Astrocyte of the hippocampus (primary cell): ENCODE data around the gene IGFBP6.
"Not testable (repeated sequence)": the region's sequence is repeated elsewhere in the genome, so short reads cannot be mapped to it uniquely, and the experiment has no call there.

Experiments
- DNase-seq: peaks from one replicate; pipeline ENCODE4 v3.0.0; 2011; ENCODE audit warnings: low read depth, low spot score

IGFBP6 gene

GRCh38 chr12:53070877-53071492 is 26.5 kb upstream of the IGFBP6 start:
- DNase-seq: peak; percentile 51

GRCh38 chr12:53071591-53072551 is 25.6 kb upstream of the IGFBP6 start:
- DNase-seq: peak; percentile 66

- DNase-seq: no peak
These were observed 23.6 kb upstream of the IGFBP6 start for GRCh38 chr12:53073881-53074280.

DNA sequence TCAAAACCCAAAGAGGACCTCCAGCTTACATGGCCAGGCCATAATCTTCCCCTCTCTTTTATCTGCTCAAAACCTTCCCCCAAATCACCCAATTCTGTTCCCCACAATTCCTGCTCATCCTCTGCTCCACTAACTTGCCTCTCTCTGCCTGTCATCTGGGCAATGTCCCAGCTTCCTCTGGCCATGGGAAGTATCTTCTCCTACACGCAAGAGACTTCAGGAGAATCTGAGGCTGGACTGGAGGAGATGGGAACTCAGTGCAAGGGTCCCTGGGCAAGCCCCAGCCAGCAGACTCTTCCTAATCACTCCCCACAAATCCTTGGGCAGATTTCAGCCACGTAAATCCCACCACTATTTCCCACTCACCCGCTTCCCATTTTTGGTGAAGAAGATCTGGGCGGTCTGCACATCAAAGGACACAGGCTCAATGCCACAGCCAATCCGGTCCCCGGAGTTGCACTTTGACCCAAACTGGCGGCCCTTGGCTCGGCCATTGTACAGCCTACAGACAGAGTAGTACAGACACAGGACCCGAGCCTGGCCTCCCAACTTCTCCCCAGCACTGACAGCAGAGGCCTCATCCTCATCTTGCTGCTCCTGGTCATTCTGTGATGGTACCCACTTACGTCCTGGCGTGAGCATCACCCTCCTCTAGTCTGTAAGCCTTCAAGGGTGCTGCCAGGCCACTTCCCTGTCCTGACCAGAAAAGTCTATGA is 23.0 kb upstream of the IGFBP6 start:
- no peak for DNase-seq

DNA sequence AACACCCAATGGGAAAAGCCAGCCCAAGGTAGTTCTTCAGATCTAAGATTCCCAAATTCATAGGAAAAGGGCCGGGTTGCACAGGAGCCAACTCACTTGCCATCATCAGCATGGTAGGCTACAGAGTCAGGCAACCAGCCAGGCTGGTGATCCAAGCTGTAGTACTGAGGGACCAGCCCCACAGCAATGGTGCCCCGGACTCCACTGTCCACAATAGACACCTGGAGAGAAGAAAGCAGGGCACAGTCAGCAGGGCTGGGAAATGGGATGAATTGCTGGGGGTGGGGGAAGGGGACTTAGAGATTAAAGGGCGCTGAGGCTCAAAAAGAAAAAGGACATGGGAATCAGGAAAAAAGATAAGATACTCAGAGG is 22.5 kb upstream of the IGFBP6 start:
- no peak for DNase-seq

GRCh38 chr12:53076461-53076860 is 21.0 kb upstream of the IGFBP6 start:
- DNase-seq: no peak

GRCh38 chr12:53077030-53077429 is 20.4 kb upstream of the IGFBP6 start:
- no peak for DNase-seq

GRCh38 chr12:53078425-53079225 is 18.8 kb upstream of the IGFBP6 start:
- no peak for DNase-seq

DNA sequence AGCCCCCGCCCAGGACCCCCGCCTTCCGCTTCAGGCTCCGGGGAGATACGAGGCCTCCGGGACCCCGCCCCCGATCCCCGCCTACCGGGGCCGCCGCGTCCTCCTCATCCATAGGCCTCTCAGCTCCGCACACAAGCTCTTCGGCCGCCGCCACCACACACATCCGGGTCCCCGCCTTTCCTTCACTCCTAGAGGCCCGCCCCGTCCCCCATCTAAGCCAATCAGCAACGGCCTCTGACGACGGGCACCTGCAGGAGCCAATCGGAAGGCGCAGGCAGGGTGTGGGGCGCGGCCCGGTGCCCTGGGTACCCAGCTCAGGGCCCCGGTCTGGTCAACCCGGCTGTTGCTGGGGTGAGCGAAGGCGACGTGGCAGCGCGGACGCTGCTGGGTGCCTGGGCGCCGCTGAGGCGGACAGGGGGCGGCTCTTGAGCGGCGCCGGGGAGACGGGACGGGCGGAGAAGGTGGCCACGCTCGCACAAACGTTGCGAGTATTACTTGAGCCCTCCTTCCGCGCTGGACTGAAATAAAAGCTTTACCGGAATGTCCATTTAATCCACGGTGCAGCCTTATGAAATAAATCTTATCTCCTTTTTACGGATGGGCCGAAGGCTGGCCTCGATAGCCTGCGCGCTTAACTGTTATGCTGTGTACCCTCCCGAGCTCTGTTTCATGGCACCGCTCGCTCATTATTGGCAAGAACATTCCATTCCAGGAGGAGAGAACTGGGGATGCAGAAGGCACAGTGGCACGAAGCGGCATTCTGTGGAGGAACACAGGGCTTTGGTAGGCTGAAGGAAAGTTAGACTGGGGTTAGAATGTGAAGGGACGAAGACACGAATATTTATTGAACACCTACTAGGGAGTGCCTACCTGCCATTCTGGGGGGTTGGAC is 18.0 kb upstream of the IGFBP6 start, which contains the start of gene SPRYD3:
Gene SPRYD3, minus strand, starts transcription at position 165 of the 892 bp plus-strand sequence. Its CDS starts 57 bp downstream, at position 108.
- peak; percentile 99 for DNase-seq

DNA sequence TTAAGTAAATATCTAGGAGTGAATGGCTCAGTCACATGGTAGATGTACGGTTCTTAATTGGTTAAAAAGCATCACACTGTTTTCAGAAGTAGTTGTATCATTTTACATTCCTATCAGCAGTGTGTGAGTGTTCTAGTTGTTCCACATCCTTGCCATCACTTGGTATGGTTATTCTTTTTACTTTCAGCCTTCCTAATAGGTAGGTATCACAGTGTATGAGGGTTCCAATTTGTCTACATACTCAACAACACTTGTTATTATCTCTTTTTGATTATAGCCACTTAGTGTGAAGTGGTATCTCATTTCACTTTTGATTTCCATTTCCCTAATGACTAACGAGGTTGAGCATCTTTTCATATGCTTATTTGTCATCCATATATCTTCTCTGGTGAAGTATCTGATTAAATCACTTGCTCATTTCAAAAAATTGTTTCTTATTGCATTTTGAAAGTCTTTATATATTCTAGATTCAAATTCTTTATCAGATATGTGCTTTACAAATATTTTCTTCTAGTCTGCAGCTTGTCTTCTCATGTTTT is 14.8 kb upstream of the IGFBP6 start:
- no peak for DNase-seq

- DNase-seq: no peak
These were observed 11.1 kb upstream of the IGFBP6 start for GRCh38 chr12:53086361-53086760.

DNA sequence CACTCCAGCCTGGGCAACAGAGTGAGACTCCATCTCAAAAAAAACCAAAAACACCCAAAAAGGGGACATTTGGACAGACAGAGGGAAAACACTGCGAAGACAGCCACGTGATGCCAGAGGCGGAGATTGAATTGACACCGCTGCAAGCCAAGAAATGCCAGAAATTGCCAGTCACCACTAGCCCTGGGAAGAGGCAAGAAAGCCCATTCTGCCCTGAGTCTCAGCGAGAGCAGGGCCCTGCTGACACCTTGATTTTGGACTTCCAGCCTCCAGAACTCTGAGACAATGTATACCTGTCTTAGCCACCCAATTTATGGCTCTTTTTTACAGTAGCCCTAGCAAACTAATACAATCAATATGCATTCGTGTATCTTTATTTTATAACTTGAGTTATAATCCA is 7.4 kb upstream of the IGFBP6 start:
- DNase-seq: no peak

DNA sequence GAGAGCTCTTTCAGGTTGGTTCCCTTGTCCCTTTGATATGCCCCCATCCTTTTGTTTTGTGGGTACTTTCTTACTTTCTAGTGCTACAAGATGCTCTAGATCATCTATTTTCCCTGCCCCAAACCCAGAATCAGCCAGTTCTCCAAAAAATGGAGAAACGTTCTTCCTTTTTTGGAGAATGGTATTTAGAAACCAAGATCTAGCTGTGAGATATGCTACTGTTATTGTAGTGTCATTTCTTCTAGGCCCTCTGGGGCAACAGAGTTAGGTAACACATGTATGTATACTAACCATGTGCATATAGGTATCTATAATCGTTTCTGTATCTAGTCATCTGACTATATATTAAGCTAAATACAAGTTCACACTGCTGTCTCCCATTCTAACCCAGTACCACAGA is 6.9 kb upstream of the IGFBP6 start:
- DNase-seq: no peak

DNA sequence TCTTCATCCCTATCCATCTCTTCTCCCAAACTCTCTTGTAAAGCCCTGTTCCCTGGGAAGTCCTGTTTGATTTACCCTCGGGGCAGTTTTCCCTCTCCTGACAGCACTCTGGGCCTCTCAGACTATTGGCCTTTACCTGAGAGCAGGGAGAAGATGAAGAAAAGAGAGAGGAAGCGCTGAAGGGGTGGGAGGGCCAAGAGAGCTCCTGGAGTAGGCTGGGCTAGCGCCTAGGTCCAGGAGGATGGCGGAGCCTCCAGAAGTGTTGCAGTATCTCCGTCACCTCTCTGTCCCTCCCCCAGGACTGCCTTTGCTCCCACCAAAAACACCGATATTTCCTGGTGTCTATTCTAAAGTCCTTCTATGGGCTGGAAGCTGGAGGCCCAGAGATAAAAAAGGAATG is 5.7 kb upstream of the IGFBP6 start:
- no peak for DNase-seq

GRCh38 chr12:53093777-53094393 is 3.6 kb upstream of the IGFBP6 start:
- DNase-seq: no peak

- no peak for DNase-seq
These were observed 3.1 kb upstream of the IGFBP6 start for GRCh38 chr12:53094394-53094787.

DNA sequence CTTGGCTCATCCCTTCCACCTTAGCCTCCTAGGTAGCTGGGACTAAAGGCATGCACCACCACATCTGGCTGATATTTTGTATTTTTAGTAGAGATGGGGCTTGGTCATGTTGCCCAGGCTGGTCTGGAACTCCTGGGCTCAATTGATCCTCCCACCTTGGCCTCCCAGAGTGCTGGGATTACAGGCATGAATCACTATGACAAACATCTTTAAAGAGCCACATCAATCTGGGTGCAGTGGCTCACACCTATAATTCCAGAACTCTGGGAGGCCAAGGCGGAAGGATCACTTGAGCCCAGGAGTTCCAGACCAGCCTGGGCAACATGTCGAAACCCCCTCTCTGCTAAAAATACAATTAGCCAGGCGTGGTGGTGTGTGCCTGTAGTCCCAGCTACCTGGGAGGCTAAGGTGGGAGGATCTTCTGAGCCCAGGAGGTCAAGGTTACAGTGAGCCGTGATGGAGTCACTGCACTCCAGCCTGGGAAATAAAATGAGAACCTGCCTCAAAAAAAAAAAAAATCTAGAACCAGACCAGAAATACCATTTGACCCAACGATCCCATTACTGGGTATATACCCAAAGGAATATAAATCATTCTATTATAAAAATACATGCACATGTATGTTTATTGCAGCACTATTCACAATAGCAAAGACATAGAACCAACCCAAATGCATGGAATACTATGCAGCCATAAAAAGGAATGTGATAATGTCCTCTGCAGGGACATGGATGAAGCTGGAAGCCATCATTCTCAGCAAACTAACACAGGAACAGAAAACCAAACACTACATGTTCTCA is 2.5 kb upstream of the IGFBP6 start:
- DNase-seq: not testable (repeated sequence)

DNA sequence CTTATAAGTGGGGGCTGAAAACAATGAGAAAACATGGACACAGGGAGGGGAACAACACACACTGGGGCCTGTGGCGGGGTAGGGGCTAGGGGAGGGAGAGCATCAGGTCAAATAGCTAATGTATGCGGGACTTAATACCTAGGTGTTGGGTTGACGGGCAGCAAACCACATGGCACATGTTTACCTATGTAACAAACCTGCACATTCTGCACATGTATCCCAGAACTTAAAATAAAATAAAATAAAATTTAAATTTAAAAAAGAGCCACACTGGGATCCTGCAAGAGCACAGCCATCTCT is 1.9 kb upstream of the IGFBP6 start:
- not testable (repeated sequence) for DNase-seq

GRCh38 chr12:53096089-53096741 is 1.3 kb upstream of the IGFBP6 start:
- DNase-seq: peak; percentile 23
